GM21423 (cell line): ENCODE measurements around the gene NTNG2.

Experiments
- ATAC-seq: cut with Tn5 transposase; IDR thresholded peaks from one replicate; pipeline ENCODE4 v1.9.1; 2021; ENCODE audit warnings: mild to moderate bottlenecking, moderate library complexity; ENCODE audit not compliant: unreplicated experiment

Gene NTNG2

GRCh38 chr9:132169672-132170392, 8.0 kb downstream of the NTNG2 start:
- no peak for ATAC-seq

- ATAC-seq, result no peak
These were observed 9.8 kb downstream of the NTNG2 start for GRCh38 chr9:132171702-132172101.

- no peak for ATAC-seq
These were observed 10.3 kb downstream of the NTNG2 start for GRCh38 chr9:132172185-132172584.

GRCh38 chr9:132175431-132175830, 13.6 kb downstream of the NTNG2 start:
- ATAC-seq, result no peak

GRCh38 chr9:132176338-132176737, 14.5 kb downstream of the NTNG2 start:
- ATAC-seq, result no peak

GRCh38 chr9:132181796-132182313, 20.0 kb downstream of the NTNG2 start:
- no peak for ATAC-seq

- ATAC-seq, result no peak
These were observed 20.6 kb downstream of the NTNG2 start for GRCh38 chr9:132182314-132183091.

GRCh38 chr9:132183134-132183533, 21.3 kb downstream of the NTNG2 start:
- ATAC-seq, result no peak

- ATAC-seq, result no peak
These were observed 21.9 kb downstream of the NTNG2 start for GRCh38 chr9:132183715-132184114.

GRCh38 chr9:132184124-132184523, 22.3 kb downstream of the NTNG2 start:
- ATAC-seq, result no peak

GRCh38 chr9:132185073-132186009, 23.5 kb downstream of the NTNG2 start:
- ATAC-seq, result no peak

GRCh38 chr9:132187121-132187620, 25.3 kb downstream of the NTNG2 start:
- no peak for ATAC-seq

GRCh38 chr9:132190966-132191365, 29.1 kb downstream of the NTNG2 start:
- no peak for ATAC-seq

GRCh38 chr9:132192728-132193127, 30.9 kb downstream of the NTNG2 start:
- no peak for ATAC-seq

GRCh38 chr9:132193227-132194124, 31.6 kb downstream of the NTNG2 start:
- ATAC-seq, result no peak

- ATAC-seq, result no peak
These were observed 32.6 kb downstream of the NTNG2 start for GRCh38 chr9:132194508-132194907.

- ATAC-seq, result no peak
These were observed 35.5 kb downstream of the NTNG2 start for GRCh38 chr9:132197315-132197714.

- ATAC-seq, result no peak
These were observed 36.1 kb downstream of the NTNG2 start for GRCh38 chr9:132197856-132198550.

- no peak for ATAC-seq
These were observed 37.2 kb downstream of the NTNG2 start for GRCh38 chr9:132199056-132199455.
